Prostate gland (tissue), 2 donors: ENCODE results near the gene ACIN1. TPM values are rescaled to one million over a fixed set of nuclear protein-coding genes. Genes with fewer than 3 reads are reported as not detected.

Experiments used
- DNase-seq: peaks from one replicate; pipeline ENCODE4 v3.0.0-alpha.2; 2019; ENCODE audit warnings: low spot score
- H3K27ac ChIP-seq, 2 donors: fragments of 200-600 bp; sonication (generic); 2 replicates each; pipeline ENCODE4 v1.5.1; 2017 to 2019
- H3K27me3 ChIP-seq: fragments of 200-600 bp; sonication (generic); replicated peaks from 2 replicates; pipeline ENCODE4 v1.5.1; 2019; ENCODE audit not compliant: insufficient read depth
- H3K36me3 ChIP-seq, 2 donors: fragments of 200-600 bp; sonication (generic); 1 replicate in 1 of 2; 2 replicates in 1 of 2; pipeline versions ENCODE4 v1.5.1 to v1.8.1; 2017 to 2019
- H3K4me1 ChIP-seq: fragments of 200-600 bp; sonication (generic); replicated peaks from 2 replicates; pipeline ENCODE4 v1.5.1; 2019
- H3K4me3 ChIP-seq, 2 donors: fragments of 200-600 bp; sonication (generic); 2 replicates each; pipeline ENCODE4 v1.5.1; 2017 to 2019
- H3K9me3 ChIP-seq: fragments of 200-600 bp; sonication (generic); 2 replicates; pipeline ENCODE4 v1.5.1; 2017
- POLR2A ChIP-seq: fragments of 450-650 bp; IDR thresholded peaks from one replicate; pipeline ENCODE4 v1.6.1; 2016; ENCODE audit warnings: antibody characterized with exemption, mild to moderate bottlenecking
- POLR2AphosphoS5 ChIP-seq: sonication (generic); formaldehyde crosslinking; IDR thresholded peaks from one replicate; pipeline ENCODE4 v1.6.1; 2017; ENCODE audit warnings: antibody characterized with exemption
- whole genome bisulfite sequencing: methylation state at CpG from one replicate; pipeline ENCODE4 v1.1.5; 2018; 5-methylcytosine and 5-hydroxymethylcytosine counted together
- intact Hi-C: fragments of 100-400 bp; cut with DNase I; formaldehyde crosslinking; loops from one replicate; pipeline ENCODE4 v1.14.2; 2022
- total RNA-seq, 2 donors: library from RNA; depleted of rRNA; stranded (reverse); fragments of >200 nt; gene quantifications; one replicate each; pipeline ENCODE4 v1.1.0, GENCODE V29; 2016
- TF ChIP-seq, protein P1 (sequence below), 4 experiments: fragments of 200-600 bp in 2 of 4; fragments of 450-650 bp in 2 of 4; sonication (generic) in 2 of 4; IDR thresholded peaks; 1 replicate in 3 of 4; 2 replicates in 1 of 4; pipeline ENCODE4 v1.5.1; 2016 to 2019; ENCODE audit warnings: antibody characterized with exemption in 4 of 4, mild to moderate bottlenecking in 2 of 4, moderate library complexity in 2 of 4

Gene ACIN1
- total RNA-seq, 2 donors from 2014 or later = 86.6 to 168 TPM

DNA sequence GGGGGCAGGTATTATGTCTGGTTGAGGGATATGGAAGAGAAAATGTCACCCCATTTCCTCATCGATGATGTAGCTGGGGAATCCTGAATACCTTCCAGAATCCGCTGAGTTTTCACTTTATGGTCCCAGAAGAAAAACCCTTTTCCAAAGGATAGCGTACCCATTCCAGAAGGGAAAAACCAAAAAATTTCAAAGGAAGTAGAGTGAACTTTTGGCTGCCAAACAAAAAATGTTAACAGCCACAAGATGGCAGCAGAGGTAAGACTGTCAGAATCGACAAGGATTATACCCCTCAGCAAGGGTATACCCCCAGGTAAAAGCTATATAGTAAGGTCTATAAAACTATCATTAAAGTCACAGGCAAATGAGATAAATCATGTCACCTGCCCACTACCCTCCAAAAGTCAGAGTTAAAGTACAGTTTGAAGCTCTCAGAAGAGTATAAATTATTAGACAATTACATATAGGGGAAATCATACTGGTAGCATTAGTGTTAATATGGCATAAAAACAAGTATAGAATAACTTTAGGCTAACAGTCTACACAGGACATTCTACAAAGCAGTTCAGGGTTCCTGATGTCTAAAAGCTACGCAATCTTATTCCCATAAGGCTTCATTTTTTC lies 18.0 kb downstream of the ACIN1 start:
- no peak overlapping the region for H3K4me3 ChIP-seq
- DNase-seq = no peak
- no peaks in the 10 kb centered on the region for H3K27me3 ChIP-seq

DNA sequence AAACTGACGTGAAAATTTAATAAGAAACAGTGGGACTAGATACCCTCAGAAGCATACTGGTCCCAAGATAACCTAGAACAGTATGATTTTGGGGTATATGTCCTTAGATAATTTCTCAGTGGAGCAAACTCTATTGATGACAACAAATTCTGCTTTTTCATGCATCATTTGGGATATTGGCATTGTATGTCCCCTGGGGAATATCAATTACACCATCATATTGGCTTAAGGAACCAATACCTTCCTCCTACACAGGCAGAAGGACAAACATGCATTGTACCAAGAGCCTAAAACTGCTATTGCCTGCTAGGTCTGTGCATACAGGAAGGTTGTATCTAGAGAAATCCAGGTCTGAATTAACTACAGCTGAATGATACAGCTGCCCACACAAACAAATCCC lies 20.0 kb downstream of the ACIN1 start:
- Histone ChIP-seq H3K4me3 (no peak overlapping the region), H3K36me3 (peaks cover 1 to 25% of the 10 kb centered on the region in 2 donors), H3K27me3 (no peaks in the 10 kb centered on the region), H3K4me1 (peaks cover 17% of the 10 kb centered on the region), H3K27ac (no peak overlapping the region), H3K9me3 (no peaks in the 10 kb centered on the region)
- DNase-seq = no peak
- intact Hi-C loops = no loop called here
- 97% methylated on average over 1 of the region's 1 CpG for WGBS
- TF ChIP-seq, protein P1, sequence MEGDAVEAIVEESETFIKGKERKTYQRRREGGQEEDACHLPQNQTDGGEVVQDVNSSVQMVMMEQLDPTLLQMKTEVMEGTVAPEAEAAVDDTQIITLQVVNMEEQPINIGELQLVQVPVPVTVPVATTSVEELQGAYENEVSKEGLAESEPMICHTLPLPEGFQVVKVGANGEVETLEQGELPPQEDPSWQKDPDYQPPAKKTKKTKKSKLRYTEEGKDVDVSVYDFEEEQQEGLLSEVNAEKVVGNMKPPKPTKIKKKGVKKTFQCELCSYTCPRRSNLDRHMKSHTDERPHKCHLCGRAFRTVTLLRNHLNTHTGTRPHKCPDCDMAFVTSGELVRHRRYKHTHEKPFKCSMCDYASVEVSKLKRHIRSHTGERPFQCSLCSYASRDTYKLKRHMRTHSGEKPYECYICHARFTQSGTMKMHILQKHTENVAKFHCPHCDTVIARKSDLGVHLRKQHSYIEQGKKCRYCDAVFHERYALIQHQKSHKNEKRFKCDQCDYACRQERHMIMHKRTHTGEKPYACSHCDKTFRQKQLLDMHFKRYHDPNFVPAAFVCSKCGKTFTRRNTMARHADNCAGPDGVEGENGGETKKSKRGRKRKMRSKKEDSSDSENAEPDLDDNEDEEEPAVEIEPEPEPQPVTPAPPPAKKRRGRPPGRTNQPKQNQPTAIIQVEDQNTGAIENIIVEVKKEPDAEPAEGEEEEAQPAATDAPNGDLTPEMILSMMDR (IDR thresholded peaks at IDR 0.05) = no peak
- no peak for TF ChIP-seq POLR2A
- no peak for TF ChIP-seq POLR2AphosphoS5

More for the DNA sequence above, 18.0 kb downstream of the ACIN1 start:
- H3K27ac ChIP-seq = no peak overlapping the region
- peaks cover 10 to 30% of the 10 kb centered on the region in 2 donors for H3K36me3 ChIP-seq
- no peaks in the 10 kb centered on the region for H3K9me3 ChIP-seq
- WGBS = 66% methylated on average over 5 of the region's 5 CpGs
- intact Hi-C loops = no loop called here
- TF ChIP-seq POLR2AphosphoS5 = no peak
- TF ChIP-seq, protein P1 (IDR thresholded peaks at IDR 0.05) = peak in 3 of 4 experiments; percentile 40 to 58 (median 44)
- H3K4me1 ChIP-seq = peaks cover 4% of the 10 kb centered on the region

DNA sequence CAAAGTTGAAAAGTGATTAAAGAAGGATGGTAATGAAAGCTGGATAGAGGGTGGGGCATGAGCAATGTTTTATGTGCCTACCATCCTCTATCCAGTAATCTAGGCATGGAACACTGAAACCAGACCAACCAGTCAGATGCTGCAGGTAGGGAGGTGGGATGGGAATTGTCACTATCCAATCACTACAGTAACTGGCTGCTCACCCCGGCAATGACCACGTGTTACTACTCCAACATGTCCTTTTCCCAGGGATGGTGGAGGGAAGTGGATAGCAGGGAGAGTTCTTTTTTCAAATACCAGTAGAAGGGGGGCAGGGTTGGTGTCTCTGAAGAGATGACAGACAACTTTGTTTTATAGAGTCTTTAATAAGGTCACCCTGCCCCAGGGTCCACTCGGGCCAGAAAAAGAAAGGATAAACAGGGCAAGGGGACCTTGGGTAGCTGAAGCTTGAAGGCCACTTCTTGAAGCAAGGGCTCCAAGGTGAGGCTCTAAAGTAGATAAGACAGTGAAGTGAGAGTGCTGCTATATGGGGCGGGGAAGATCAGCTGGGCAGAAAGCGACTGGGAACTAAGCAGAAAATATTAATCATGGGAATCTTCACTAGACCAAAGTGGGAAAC lies 22.9 kb downstream of the ACIN1 start:
- 37% methylated on average over 5 of the region's 5 CpGs for WGBS
- DNase-seq = peak; percentile 59
- peak; percentile 39 for TF ChIP-seq POLR2AphosphoS5
- TF ChIP-seq, protein P1 (IDR thresholded peaks at IDR 0.05) = no peak
- Histone ChIP-seq H3K27ac (peak overlapping the region; percentile 80 to 81), H3K9me3 (no peaks in the 10 kb centered on the region), H3K27me3 (no peaks in the 10 kb centered on the region), H3K36me3 (peaks cover 6 to 13% of the 10 kb centered on the region in 2 donors), H3K4me3 (peak overlapping the region; percentile 44 to 55), H3K4me1 (peaks cover 25% of the 10 kb centered on the region)
- intact Hi-C loops = no loop called here

DNA sequence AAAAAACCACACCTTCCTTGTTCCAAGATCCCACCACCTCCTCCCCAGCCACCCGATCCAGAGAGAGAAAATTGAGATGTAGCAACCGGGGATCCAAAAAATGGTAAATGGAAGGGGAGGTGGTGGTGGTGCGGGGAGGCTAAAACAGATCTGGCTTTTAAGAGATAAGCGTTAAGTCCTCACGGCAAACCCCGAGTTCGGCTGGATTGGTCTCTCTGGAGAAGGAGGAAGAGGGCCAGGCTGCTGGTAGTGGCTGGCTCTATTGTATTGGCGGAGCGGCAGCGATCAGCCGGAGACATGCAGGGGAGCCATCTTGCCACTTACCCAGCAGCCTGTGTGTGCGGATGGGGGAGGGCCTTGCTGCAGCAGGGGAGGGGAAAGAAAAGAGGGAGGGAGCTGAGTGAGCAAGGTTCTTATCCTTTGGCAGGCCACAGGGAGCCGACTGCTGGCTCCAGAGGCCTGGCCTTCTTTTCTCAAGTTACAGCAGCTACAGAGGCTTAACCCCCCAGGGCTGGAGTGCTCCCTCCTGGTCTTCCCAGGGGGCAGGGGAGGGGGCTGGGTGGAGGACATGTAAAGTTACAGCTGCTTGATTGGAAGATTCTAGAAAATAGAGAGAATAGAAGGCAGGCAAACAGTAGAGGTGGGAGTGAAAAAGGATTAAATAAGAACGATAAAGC lies 23.6 kb downstream of the ACIN1 start:
- Histone ChIP-seq H3K4me3 (peak overlapping the region; percentile 44 to 55), H3K27me3 (no peaks in the 10 kb centered on the region), H3K4me1 (peaks cover 25% of the 10 kb centered on the region), H3K36me3 (peaks cover 6 to 13% of the 10 kb centered on the region in 2 donors), H3K27ac (peak overlapping the region; percentile 80 to 81), H3K9me3 (no peaks in the 10 kb centered on the region)
- TF ChIP-seq POLR2AphosphoS5 = peak; percentile 86
- peak; percentile 51 for TF ChIP-seq POLR2A
- TF ChIP-seq, protein P1 (IDR thresholded peaks at IDR 0.05) = peak in 1 of 4 experiments; percentile 18
- 1% methylated on average over 14 of the region's 14 CpGs for WGBS
- peak; percentile 82 for DNase-seq
- intact Hi-C loops = no loop called here
